Memory B cell (primary cell): ENCODE data around the gene BCAP29.
A peak's percentile ranks its signal among the peaks of the same experiment; 100 is the strongest.
"Not testable (repeated sequence)": the region's sequence is repeated elsewhere in the genome, so short reads cannot be mapped to it uniquely, and the experiment has no call there.

Experiments
- ATAC-seq: fragments of 150-1000 bp; cut with Tn5 transposase; 2 replicates; pipeline ENCODE4 v1.10.0; 2021; ENCODE audit warnings: low read depth, mild to moderate bottlenecking, moderate library complexity
- DNase-seq, 2 donors: peaks; one replicate each; pipeline ENCODE4 v3.0.0; 2022; ENCODE audit warnings: low spot score in 2 of 2
- H3K27ac Mint-ChIP-seq: one replicate; pipeline ENCODE4 v1.8.0; 2022; ENCODE audit warnings: mild to moderate bottlenecking, moderate library complexity, mixed read lengths
- H3K27me3 Mint-ChIP-seq: one replicate; pipeline ENCODE4 v1.8.0; 2022; ENCODE audit warnings: mixed read lengths
- H3K36me3 Mint-ChIP-seq: one replicate; pipeline ENCODE4 v1.8.0; 2022; ENCODE audit warnings: mild to moderate bottlenecking, mixed read lengths
- H3K4me1 Mint-ChIP-seq: one replicate; pipeline ENCODE4 v1.8.0; 2022; ENCODE audit warnings: mixed read lengths
- H3K4me3 Mint-ChIP-seq: one replicate; pipeline ENCODE4 v1.8.0; 2022; ENCODE audit warnings: mild to moderate bottlenecking, moderate library complexity, mixed read lengths
- H3K9me3 Mint-ChIP-seq: one replicate; pipeline ENCODE4 v1.8.0; 2022; ENCODE audit warnings: mixed read lengths

The BCAP29 gene

DNA sequence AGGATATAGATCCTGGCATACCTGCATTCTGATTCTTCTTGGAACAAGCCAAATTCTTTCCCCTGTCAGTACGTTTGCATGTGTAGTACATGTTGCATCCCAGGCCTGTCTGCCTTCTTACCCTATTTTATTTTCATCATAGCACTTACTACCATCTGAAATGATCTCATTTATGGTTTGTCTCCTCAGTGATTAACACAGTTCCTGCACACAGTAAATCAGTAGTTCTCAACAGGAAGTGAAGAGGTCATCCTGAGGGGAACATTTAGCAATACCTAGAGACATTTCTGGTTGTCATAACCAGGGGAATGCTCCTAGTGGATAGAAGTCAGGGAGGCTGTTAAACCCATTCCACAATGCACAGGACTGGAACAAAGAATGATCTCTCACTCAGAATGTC is 42.4 kb downstream of the BCAP29 start:
- Mint-ChIP-seq H3K4me1 (no peaks in the 10 kb centered on the region), H3K9me3 (peaks cover 5% of the 10 kb centered on the region), H3K36me3 (peaks cover 8% of the 10 kb centered on the region), H3K4me3 (no peak overlapping the region), H3K27ac (no peak overlapping the region), H3K27me3 (no peaks in the 10 kb centered on the region)
- DNase-seq (no peak), ATAC-seq (no peak)

DNA sequence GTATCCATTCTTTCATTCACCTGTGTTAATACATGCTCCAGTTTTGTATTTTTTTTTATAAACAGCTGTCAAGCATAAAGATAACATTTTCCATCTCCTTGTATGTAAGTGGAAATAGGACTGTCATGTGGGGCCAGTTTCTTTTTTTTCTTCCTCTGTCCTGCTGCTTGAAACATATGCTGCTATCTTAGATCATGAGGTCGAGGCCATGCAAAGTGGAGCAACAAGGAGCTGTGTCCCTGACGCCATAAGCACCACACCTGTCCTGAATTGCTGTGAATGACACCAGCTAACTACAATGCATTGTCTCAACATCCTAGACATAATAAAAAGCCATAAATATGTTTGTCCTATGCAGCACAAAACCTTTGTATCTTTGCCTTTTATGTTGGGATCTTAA is 42.8 kb downstream of the BCAP29 start:
- Mint-ChIP-seq H3K27me3 (no peaks in the 10 kb centered on the region), H3K27ac (no peak overlapping the region), H3K36me3 (peaks cover 8% of the 10 kb centered on the region), H3K4me3 (no peak overlapping the region), H3K4me1 (no peaks in the 10 kb centered on the region), H3K9me3 (peaks cover 5% of the 10 kb centered on the region)
- no peak for ATAC-seq
- no peak for DNase-seq

DNA sequence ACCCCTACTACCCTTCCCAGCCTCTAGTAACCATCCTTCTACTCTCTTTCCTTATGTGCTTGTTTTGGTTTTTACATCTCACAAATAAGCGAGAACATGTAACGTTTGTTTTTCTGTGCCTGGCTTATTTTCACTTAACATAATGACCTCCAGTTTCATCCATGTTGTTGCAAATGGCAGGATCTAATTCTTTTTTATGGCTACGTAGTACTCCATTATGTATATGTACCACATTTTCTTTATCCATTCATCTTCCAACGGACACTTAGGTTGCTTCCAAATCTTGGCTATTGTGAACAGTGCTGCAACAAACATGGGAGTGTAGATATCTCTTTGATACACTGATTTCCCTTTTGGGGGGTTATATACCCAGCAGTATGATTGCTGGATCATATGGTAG is 47.0 kb downstream of the BCAP29 start:
- H3K9me3 Mint-ChIP-seq = peaks cover 5% of the 10 kb centered on the region

DNA sequence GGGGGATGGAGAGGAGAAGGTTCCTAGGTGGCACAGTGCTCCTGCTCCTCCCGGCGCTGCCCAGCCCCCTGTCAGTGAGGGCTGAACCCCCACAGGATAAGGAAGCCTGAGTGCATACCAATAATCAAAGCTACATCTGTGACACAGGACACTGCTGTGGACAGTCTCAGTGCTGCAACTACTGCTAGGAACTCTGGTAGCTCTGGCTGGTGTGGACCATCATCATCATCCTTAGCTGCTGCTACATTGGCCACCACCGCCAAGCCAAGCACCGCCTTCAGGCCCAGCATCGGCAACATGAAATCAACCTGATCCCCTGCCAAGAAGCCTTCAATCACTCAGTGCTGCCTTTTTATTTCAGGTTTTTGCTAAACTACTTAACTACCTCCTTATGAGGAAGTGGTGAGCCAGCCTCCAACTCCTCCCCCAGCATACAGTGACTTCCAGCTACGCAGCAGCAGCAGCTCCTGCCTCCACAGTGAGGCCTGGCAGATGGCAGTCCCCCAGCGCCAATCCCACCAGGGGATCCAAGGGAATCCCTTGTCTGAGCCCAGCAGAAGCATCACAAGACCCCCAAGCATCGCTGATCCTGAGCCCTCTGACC is 48.5 kb downstream of the BCAP29 start:
- Mint-ChIP-seq H3K27me3 (no peaks in the 10 kb centered on the region), H3K4me3 (peak overlapping the region; percentile 60), H3K36me3 (peaks cover 6% of the 10 kb centered on the region), H3K27ac (peak overlapping the region; percentile 45), H3K9me3 (peaks cover 5% of the 10 kb centered on the region), H3K4me1 (peaks cover 21% of the 10 kb centered on the region)
- peak; percentile 92 for ATAC-seq
- peak; percentile 21 to 29 for DNase-seq

More for the DNA sequence above, 47.0 kb downstream of the BCAP29 start:
- DNase-seq (no peak), ATAC-seq (no peak)
- H3K27ac Mint-ChIP-seq = no peak overlapping the region
- H3K4me3 Mint-ChIP-seq = no peak overlapping the region
- H3K27me3 Mint-ChIP-seq = no peaks in the 10 kb centered on the region
- peaks cover 6% of the 10 kb centered on the region for H3K36me3 Mint-ChIP-seq
- H3K4me1 Mint-ChIP-seq = peaks cover 11% of the 10 kb centered on the region

DNA sequence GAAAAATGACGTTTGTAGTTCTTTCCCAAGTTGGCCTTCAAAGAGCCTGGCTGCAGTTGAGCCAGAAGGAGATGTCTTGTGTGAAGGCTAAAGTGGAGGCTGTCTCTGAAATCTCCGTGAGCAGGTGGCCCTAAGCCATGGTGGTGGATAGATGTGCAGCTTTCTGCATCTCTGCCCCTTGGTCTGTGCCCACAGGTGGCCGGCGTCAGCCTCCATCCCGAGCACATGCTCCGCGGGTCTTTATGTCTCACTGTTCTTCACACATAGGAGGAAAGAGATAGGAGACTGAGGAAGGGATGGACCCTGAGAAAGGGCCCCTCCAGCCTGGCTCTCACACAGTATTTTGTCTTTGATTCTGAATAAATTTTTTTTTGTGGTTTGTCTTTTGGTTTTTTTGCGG is 50.3 kb downstream of the BCAP29 start:
- Mint-ChIP-seq H3K4me3 (no peak overlapping the region), H3K36me3 (peaks cover 5% of the 10 kb centered on the region), H3K9me3 (peaks cover 5% of the 10 kb centered on the region), H3K27ac (peak overlapping the region; percentile 21), H3K27me3 (no peaks in the 10 kb centered on the region), H3K4me1 (peaks cover 32% of the 10 kb centered on the region)
- no peak for DNase-seq
- no peak for ATAC-seq

DNA sequence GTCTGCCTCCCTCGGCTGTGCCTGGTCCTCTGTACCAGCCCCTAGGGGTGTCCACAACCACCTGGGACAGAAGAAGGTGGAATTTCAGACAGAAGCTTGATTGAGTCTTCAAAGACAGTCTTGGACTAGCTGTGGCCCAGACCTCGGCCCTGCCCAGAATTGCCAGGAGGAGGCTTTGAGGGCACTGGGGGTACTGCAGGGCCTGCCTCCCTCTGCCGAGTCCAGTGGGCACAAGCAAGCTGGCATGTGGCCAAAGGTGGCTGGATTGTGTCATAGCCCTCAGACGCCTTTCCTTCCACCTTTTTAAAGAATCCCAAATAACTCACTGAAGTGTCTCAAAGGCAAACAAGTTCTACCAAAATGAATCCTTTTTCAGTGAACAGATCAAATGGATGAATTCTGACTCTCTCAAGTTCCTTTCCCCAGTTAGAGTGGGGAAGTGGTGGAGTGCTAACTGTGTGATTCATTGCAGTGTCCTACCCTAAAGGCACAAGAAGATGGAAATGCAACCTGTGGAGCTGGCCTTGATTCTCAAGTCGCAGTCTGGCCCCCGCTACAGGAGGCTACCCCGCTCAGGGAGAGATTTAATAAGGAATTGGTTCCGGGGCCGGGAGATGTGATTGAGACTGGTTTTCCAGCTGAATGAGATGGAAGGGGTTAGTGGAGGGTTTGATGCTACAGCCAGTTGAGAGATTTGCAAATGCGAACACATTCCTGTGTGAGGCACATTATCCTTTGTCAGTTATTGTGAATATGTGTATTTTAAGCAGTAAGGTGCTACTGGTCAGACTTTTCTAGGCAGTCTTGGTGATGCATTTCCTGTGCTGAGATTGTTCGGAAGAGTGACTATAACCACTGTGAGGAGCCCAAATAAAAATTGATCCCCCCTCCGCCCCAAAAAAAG is 51.8 kb downstream of the BCAP29 start:
- DNase-seq (no peak), ATAC-seq (no peak)
- Mint-ChIP-seq H3K36me3 (peaks cover 5% of the 10 kb centered on the region), H3K4me3 (no peak overlapping the region), H3K27ac (no peak overlapping the region), H3K27me3 (no peaks in the 10 kb centered on the region), H3K4me1 (peaks cover 34% of the 10 kb centered on the region), H3K9me3 (peaks cover 4% of the 10 kb centered on the region)

DNA sequence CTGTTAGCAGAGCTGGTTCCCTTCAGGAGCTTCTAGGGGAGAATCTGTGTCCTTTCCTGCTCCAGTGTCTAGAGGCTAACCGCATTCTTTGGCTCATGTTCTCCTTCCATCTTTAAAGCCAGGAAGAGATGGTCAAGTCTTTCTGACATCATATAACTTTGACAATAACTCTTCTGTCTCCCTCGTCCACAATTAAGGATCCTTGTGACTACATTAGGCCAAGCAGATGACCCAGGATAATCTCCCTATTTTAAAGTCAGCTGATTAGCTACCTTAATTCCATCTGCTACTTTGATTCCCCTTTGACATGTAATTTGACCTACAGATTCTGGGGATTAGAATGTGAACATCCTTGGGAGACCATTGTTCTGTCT is 52.4 kb downstream of the BCAP29 start:
- peaks cover 35% of the 10 kb centered on the region for H3K4me1 Mint-ChIP-seq
- ATAC-seq = no peak

DNA sequence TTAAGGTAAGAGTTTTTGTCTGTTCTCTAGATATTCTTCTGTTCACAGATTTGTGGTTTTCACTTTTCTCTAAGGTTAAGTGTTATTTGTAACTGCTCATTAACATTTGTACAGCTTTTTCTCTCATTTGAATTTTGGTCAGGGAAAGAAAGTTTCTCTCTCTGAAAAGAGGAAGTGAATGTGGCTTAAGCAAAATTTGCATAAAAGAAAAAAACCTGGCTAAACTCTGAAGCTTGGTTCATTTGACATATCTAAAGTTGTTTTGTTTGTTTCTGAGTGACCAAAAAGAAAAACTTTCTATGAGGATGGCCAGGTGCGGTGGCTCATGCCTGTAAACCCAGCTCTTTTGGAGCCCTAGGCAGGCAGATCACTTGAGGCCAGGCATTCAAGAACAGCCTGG is 58.5 kb downstream of the BCAP29 start:
- peaks cover 51% of the 10 kb centered on the region for H3K4me1 Mint-ChIP-seq
- H3K4me3 Mint-ChIP-seq = peak overlapping the region; percentile 75
- peak overlapping the region; percentile 98 for H3K27ac Mint-ChIP-seq
- DNase-seq (peak in 1 of 2 donors; percentile 54), ATAC-seq (peak; percentile 86)
- peaks cover 8% of the 10 kb centered on the region for H3K36me3 Mint-ChIP-seq
- no peaks in the 10 kb centered on the region for H3K27me3 Mint-ChIP-seq
- peaks cover 3% of the 10 kb centered on the region for H3K9me3 Mint-ChIP-seq

More for the DNA sequence above, 52.4 kb downstream of the BCAP29 start:
- no peaks in the 10 kb centered on the region for H3K9me3 Mint-ChIP-seq
- no peak for DNase-seq
- no peaks in the 10 kb centered on the region for H3K27me3 Mint-ChIP-seq
- peaks cover 2% of the 10 kb centered on the region for H3K36me3 Mint-ChIP-seq
- peak overlapping the region; percentile 45 for H3K27ac Mint-ChIP-seq
- H3K4me3 Mint-ChIP-seq = no peak overlapping the region

DNA sequence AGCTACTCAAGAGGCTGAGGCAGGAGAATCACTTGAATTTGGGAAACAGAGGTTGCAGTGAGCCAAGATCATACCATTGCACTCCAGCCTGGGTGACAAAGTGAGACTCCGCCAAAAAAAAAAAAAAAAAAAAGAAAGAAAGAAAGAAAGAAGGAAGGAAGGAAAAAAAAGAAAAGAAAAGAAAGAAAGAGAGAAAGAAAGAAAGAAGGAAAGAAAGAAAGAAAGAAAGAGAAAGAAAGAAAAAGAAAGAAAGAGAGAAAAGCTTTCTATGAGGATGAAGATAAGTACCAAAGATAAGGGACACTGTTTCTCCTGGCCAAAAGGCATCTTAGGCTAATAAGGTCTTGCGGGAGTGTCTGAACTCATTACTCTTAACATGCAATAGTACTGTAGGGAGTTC is 59.0 kb downstream of the BCAP29 start:
- peak overlapping the region; percentile 75 for H3K4me3 Mint-ChIP-seq
- not testable (repeated sequence) for DNase-seq, H3K27me3 Mint-ChIP-seq, ATAC-seq, H3K9me3 Mint-ChIP-seq, H3K36me3 Mint-ChIP-seq
- peak overlapping the region; percentile 98 for H3K27ac Mint-ChIP-seq
- peaks cover 51% of the 10 kb centered on the region for H3K4me1 Mint-ChIP-seq

DNA sequence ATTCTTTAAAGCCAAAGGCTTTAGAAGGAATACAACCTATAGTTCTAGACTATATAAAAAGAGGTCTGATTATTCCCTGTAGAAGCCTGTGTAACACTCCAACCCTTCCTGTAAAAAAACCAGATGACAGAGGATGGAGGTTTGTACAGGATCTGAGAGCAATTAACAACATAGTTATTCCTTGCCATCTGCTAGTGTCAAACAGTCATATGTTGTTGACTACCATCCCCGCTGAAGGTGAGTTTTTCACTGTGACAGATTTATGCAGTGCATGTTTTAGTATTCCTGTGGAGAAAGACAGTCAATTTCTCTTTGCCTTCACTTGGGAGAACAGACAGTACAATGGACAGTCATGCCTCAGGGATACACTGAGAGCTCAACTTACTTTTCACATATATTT is 61.6 kb downstream of the BCAP29 start:
- ATAC-seq = no peak

DNA sequence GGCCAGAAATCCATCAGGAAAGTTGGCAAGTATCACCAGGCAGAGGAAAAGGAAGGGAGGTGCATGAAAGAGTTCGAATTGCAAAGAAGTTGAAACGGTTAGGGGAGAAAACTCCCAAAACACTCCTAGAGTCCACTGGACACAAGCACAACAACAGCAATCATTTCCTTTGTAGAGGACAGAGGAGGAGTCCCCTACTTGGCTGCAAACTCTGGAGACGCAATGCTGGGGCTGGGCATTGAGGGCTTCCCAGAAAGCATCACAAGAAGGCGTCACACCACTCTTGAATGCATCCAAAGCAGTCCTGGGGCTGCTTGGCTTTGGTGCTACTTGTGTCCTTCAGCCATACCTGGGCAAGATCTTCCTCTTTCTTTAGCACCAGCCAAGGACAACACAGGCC is 62.5 kb downstream of the BCAP29 start:
- Mint-ChIP-seq H3K4me3 (no peak overlapping the region), H3K36me3 (peaks cover 12% of the 10 kb centered on the region), H3K4me1 (peaks cover 50% of the 10 kb centered on the region), H3K9me3 (peaks cover 3% of the 10 kb centered on the region), H3K27me3 (no peaks in the 10 kb centered on the region), H3K27ac (no peak overlapping the region)
- DNase-seq (no peak), ATAC-seq (no peak)

More for the DNA sequence above, 61.6 kb downstream of the BCAP29 start:
- Mint-ChIP-seq H3K36me3 (peaks cover 12% of the 10 kb centered on the region), H3K4me1 (peaks cover 50% of the 10 kb centered on the region), H3K4me3 (no peak overlapping the region), H3K27ac (peak overlapping the region; percentile 58), H3K27me3 (no peaks in the 10 kb centered on the region), H3K9me3 (peaks cover 3% of the 10 kb centered on the region)
- DNase-seq = no peak

DNA sequence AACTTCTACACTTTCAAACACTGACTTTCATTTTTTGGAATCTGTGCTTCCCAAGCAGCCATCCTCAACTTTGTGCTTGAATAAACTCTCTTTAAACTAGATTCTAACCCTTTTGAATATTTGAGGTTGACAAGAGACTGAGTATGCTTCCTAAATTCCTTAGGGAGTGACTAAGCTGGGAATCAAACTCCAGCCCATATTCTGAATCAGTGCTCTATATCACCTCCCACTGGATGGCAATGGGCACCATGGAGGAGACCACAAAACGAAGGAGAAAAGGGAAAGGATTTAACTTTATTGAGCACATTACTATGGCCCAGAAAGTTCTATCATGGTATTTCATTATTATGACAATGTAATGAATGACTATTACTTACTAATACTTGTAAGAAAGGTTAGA is 63.4 kb downstream of the BCAP29 start:
- H3K36me3 Mint-ChIP-seq = peaks cover 10% of the 10 kb centered on the region
- H3K4me1 Mint-ChIP-seq = peaks cover 41% of the 10 kb centered on the region
- ATAC-seq (no peak), DNase-seq (no peak)
- peaks cover 3% of the 10 kb centered on the region for H3K9me3 Mint-ChIP-seq
- H3K27ac Mint-ChIP-seq = no peak overlapping the region
- no peak overlapping the region for H3K4me3 Mint-ChIP-seq
- no peaks in the 10 kb centered on the region for H3K27me3 Mint-ChIP-seq

DNA sequence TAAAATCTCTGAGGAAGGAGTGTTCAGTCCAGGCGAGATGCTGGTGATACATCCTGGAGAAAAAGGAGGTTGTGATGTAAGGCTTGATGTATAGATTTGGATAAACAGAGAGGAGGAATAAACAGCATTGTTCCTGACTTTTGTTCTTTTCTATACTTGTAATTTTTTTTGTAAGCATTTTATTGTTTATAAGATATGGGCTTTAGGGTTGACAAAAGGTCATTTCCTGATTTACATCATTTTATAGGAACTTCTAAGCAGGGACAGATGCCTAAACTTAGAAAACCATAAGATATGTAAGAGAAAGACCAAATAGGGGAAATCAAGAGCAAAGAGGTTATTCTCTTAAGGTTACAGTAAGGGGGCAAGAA is 63.9 kb downstream of the BCAP29 start:
- ATAC-seq (no peak), DNase-seq (no peak)
- Mint-ChIP-seq H3K4me1 (peaks cover 36% of the 10 kb centered on the region), H3K9me3 (peaks cover 3% of the 10 kb centered on the region), H3K4me3 (peak overlapping the region; percentile 14), H3K27ac (no peak overlapping the region), H3K36me3 (peaks cover 8% of the 10 kb centered on the region), H3K27me3 (no peaks in the 10 kb centered on the region)

DNA sequence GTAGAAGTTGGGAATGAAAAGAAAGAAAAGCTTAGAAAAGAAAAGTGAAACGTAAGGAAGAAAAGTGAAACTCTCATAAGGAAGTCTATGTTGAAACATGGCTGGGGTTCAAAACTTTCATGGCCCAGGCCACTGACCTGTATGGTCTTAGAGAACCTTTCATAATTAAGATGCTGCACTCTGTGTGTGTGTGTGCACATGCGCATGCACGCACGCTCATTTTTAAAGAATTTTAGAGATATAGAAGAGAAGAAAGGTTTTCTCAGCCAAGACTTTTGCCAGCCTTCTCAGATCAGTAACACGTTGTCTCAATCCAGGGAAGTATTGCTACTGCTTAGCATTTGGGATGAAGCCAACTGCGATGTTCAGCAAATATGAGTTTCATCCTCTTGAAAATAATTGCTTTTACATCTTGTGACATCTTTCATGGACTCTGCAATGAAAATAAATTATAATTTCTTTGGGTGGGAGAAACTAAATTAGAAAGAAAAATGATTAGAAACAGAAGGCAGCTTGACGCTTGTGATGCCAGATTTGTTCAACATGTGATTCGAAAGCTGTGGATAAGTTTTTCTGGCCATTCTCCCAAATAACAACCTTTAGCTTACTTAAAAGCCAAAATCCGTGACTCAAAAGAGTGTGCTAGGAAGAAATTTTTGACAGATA is 64.4 kb downstream of the BCAP29 start:
- peaks cover 3% of the 10 kb centered on the region for H3K9me3 Mint-ChIP-seq
- H3K4me1 Mint-ChIP-seq = peaks cover 31% of the 10 kb centered on the region
- DNase-seq (no peak), ATAC-seq (no peak)
- peaks cover 8% of the 10 kb centered on the region for H3K36me3 Mint-ChIP-seq
- peak overlapping the region; percentile 14 for H3K4me3 Mint-ChIP-seq
- H3K27ac Mint-ChIP-seq = no peak overlapping the region
- H3K27me3 Mint-ChIP-seq = no peaks in the 10 kb centered on the region
